Hepatocyte (in vitro differentiated cells): Measurements from ENCODE around the gene DCAF6. TPM values are rescaled to one million over a fixed set of nuclear protein-coding genes. Genes with fewer than 3 reads are reported as not detected.

Source experiments
- DNase-seq: peaks from one replicate; pipeline ENCODE4 v3.0.0-alpha.2; 2016; ENCODE audit warnings: low spot score
- H2AFZ ChIP-seq: fragments of 200-600 bp; sonication (generic); 2 replicates; pipeline ENCODE4 v1.6.0; 2016; ENCODE audit warnings: antibody characterized with exemption, mild to moderate bottlenecking
- H3K27ac ChIP-seq: fragments of 200-600 bp; sonication (generic); 2 replicates; pipeline ENCODE4 v1.5.1; 2016; ENCODE audit warnings: mild to moderate bottlenecking
- H3K27me3 ChIP-seq: fragments of 200-600 bp; sonication (generic); 2 replicates; pipeline ENCODE4 v1.6.1; 2016
- H3K36me3 ChIP-seq: fragments of 200-600 bp; sonication (generic); replicated peaks from 2 replicates; pipeline ENCODE4 v1.5.1; 2016; ENCODE audit warnings: low read depth; ENCODE audit not compliant: insufficient read depth
- H3K4me1 ChIP-seq: fragments of 200-600 bp; sonication (generic); 2 replicates; pipeline ENCODE4 v1.5.1; 2016; ENCODE audit warnings: mild to moderate bottlenecking, moderate library complexity; ENCODE audit not compliant: insufficient read depth
- H3K4me2 ChIP-seq: fragments of 200-600 bp; sonication (generic); 2 replicates; pipeline ENCODE4 v1.6.0; 2016
- H3K4me3 ChIP-seq: fragments of 200-600 bp; sonication (generic); 2 replicates; pipeline ENCODE4 v1.5.1; 2016; ENCODE audit warnings: mild to moderate bottlenecking
- H3K79me2 ChIP-seq: fragments of 200-600 bp; sonication (generic); 2 replicates; pipeline ENCODE4 v1.6.0; 2017; ENCODE audit warnings: mild to moderate bottlenecking
- H3K9me2 ChIP-seq: fragments of 200-600 bp; sonication (generic); replicated peaks from 2 replicates; pipeline ENCODE4 v1.6.0; 2017; ENCODE audit warnings: mild to moderate bottlenecking; ENCODE audit not compliant: insufficient read depth
- H3K9me3 ChIP-seq: fragments of 200-600 bp; sonication (generic); 2 replicates; pipeline ENCODE4 v1.5.1; 2016; ENCODE audit warnings: low read depth, mild to moderate bottlenecking
- H4K20me1 ChIP-seq: fragments of 200-600 bp; sonication (generic); 2 replicates; pipeline ENCODE4 v1.6.0; 2016; ENCODE audit warnings: mild to moderate bottlenecking; ENCODE audit not compliant: insufficient read depth, poor library complexity, severe bottlenecking
- EZH2 ChIP-seq: fragments of 200-600 bp; sonication (generic); IDR thresholded peaks from 2 replicates; pipeline ENCODE4 v1.6.1; 2016; ENCODE audit warnings: antibody characterized with exemption, mild to moderate bottlenecking, borderline replicate concordance
- EZH2phosphoT487 ChIP-seq: fragments of 200-600 bp; sonication (generic); IDR thresholded peaks from one replicate; pipeline ENCODE4 v1.6.1; 2018; ENCODE audit warnings: antibody characterized with exemption, mild to moderate bottlenecking, low read depth, moderate library complexity; ENCODE audit not compliant: unreplicated experiment, severe bottlenecking
- WGBS: methylation state at CpG from one replicate; pipeline ENCODE4 v1.1.6; 2016; ENCODE audit warnings: low lambda C conversion rate; ENCODE audit errors: missing lambda C conversion rate; 5-methylcytosine and 5-hydroxymethylcytosine counted together
- polyA plus RNA-seq: library from polyadenylated mRNA; unstranded; fragments of >200 nt; fragmentation: Nextera tagmentation; extraction: Ambion mirVana; gene quantifications from 2 replicates; pipeline ENCODE4 v1.2.1, GENCODE V29; 2016
- total RNA-seq: library from RNA; depleted of rRNA; stranded (reverse); fragments of >200 nt; gene quantifications from 2 replicates; pipeline ENCODE4 v1.2.3, GENCODE V29; 2014
- TF ChIP-seq, protein P1 (sequence below): fragments of 200-600 bp; sonication (generic); IDR thresholded peaks from 2 replicates; pipeline ENCODE4 v1.5.1; 2016; ENCODE audit warnings: antibody characterized with exemption, mild to moderate bottlenecking; ENCODE audit not compliant: poor library complexity

Gene DCAF6
- total and polyA plus RNA-seq, 2 experiments from 2014 or later: 62.7 to 69.4 TPM

DNA sequence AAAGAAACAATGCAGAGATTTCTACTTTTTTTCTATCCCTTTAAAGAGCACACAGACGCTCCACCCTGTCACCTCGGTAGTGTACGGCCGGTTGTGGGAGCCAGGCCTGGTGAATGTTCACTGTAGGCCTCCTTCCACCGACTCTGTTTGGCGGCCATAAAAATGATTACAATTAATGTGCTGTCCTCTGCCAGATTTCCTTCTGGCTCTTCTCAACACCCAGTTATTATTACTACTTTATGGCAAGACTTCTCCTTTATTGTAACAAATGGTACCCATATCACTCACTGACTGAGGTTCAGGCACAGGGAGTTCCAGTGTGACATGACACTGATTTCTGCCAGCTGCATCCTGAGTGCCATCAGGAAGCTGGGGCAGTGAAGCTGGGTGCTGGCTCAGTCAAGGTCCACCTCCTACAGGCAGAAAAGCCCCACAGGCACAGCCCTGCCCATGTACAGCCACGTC, 162.9 kb downstream of the DCAF6 start:
- H3K36me3 ChIP-seq: no peaks in the 10 kb centered on the region
- H3K4me2 ChIP-seq: no peak overlapping the region
- no peaks in the 10 kb centered on the region for H4K20me1 ChIP-seq
- no peaks in the 10 kb centered on the region for H3K27me3 ChIP-seq
- WGBS: 53% methylated on average over 7 of the region's 7 CpGs
- H3K9me3 ChIP-seq: no peaks in the 10 kb centered on the region
- H3K79me2 ChIP-seq: no peaks in the 10 kb centered on the region
- H3K4me3 ChIP-seq: no peak overlapping the region
- no peaks in the 10 kb centered on the region for H3K4me1 ChIP-seq
- TF ChIP-seq, protein P1, sequence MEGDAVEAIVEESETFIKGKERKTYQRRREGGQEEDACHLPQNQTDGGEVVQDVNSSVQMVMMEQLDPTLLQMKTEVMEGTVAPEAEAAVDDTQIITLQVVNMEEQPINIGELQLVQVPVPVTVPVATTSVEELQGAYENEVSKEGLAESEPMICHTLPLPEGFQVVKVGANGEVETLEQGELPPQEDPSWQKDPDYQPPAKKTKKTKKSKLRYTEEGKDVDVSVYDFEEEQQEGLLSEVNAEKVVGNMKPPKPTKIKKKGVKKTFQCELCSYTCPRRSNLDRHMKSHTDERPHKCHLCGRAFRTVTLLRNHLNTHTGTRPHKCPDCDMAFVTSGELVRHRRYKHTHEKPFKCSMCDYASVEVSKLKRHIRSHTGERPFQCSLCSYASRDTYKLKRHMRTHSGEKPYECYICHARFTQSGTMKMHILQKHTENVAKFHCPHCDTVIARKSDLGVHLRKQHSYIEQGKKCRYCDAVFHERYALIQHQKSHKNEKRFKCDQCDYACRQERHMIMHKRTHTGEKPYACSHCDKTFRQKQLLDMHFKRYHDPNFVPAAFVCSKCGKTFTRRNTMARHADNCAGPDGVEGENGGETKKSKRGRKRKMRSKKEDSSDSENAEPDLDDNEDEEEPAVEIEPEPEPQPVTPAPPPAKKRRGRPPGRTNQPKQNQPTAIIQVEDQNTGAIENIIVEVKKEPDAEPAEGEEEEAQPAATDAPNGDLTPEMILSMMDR: no peak
- TF ChIP-seq EZH2 (no peak), EZH2phosphoT487 (no peak)
- H2AFZ ChIP-seq: no peak overlapping the region
- H3K27ac ChIP-seq: no peak overlapping the region
- no peaks in the 10 kb centered on the region for H3K9me2 ChIP-seq
- no peak for DNase-seq

DNA sequence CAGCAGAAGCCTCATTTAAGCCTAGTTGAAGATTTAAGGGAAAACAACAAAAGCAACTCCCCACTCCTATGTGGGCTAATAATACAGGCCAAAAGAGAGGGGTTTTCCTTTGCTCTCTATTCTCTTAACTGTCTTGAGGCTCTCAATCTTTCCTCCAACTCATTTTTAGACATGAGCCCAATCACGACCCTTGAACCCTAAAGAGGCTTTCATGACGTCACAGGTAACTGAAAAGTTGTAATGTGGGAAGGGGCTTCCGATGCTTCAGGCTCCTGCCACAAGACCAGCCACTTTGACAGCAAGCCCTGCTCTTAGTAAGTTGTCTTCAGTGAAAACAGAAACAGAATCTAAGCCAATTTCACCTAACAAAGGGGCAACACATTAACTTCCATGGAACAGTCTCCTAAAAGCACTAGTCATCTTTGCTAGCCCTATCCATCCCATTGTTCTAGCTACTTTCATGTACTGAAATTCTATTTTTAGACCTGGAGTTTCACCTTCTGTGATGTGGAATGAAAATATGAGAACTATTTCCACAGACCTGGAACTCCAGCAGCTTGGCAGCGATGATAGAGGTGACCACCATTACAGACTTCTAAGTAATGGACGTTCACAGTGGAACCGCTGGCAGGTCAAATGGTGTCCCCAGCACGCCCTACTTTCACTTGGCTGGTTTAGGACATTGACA, 164.0 kb downstream of the DCAF6 start:
- Histone ChIP-seq H3K4me2 (no peak overlapping the region), H3K4me3 (no peak overlapping the region), H2AFZ (no peak overlapping the region), H3K36me3 (no peaks in the 10 kb centered on the region), H3K79me2 (no peaks in the 10 kb centered on the region), H3K9me2 (no peaks in the 10 kb centered on the region), H4K20me1 (no peaks in the 10 kb centered on the region), H3K27ac (no peak overlapping the region), H3K9me3 (no peaks in the 10 kb centered on the region), H3K4me1 (no peaks in the 10 kb centered on the region), H3K27me3 (no peaks in the 10 kb centered on the region)
- WGBS: 95% methylated on average over 7 of the region's 7 CpGs
- no peak for TF ChIP-seq EZH2phosphoT487
- TF ChIP-seq EZH2: no peak
- TF ChIP-seq, protein P1: no peak
- DNase-seq: no peak

DNA sequence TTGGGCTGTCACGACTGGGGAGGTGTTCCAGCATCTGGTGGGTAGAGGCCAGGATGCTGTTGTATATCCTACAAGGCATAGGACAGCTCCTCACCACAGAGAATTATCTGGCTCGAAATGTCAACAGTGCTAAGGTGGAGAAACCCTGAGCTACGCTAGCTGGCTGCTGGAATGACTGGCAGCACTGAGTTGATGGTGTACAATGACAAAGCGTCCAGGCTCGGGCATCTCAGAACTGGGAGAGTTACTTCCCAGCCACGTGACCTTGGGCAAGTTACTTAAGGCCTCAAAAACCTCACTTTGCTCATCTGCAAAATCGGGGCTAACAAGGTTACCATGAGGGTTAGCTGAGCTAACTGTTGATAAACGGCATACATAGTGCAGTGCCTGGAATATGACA, 164.9 kb downstream of the DCAF6 start:
- WGBS: 96% methylated on average over 8 of the region's 8 CpGs
- no peaks in the 10 kb centered on the region for H3K4me1 ChIP-seq
- DNase-seq: no peak
- H3K9me2 ChIP-seq: no peaks in the 10 kb centered on the region
- H2AFZ ChIP-seq: no peak overlapping the region
- no peaks in the 10 kb centered on the region for H3K27me3 ChIP-seq
- TF ChIP-seq EZH2: no peak
- H3K27ac ChIP-seq: no peak overlapping the region
- H3K4me2 ChIP-seq: no peak overlapping the region
- no peaks in the 10 kb centered on the region for H3K9me3 ChIP-seq
- no peaks in the 10 kb centered on the region for H3K36me3 ChIP-seq
- no peak overlapping the region for H3K4me3 ChIP-seq
- no peaks in the 10 kb centered on the region for H4K20me1 ChIP-seq
- no peaks in the 10 kb centered on the region for H3K79me2 ChIP-seq

DNA sequence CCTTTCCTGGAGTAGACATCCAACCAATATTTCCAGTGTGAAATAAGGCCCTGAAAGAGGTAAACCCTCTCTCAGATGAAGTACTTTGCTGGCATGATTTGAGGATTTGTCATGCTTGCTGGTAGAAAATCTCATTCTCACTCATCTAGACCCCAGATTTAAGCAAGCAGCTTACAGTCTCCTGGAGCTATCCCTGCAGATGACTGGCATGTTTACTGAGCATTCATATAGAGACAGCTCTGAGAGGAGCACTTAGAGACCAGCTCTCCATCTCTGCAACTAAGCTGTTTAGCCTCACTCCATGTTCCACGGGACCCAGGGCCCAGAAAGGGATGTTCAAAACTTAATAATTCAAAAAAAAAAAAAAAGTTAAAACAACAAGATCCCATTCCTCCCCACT, 166.0 kb downstream of the DCAF6 start:
- Histone ChIP-seq H3K4me1 (no peaks in the 10 kb centered on the region), H2AFZ (no peak overlapping the region), H3K27me3 (no peaks in the 10 kb centered on the region), H3K79me2 (no peaks in the 10 kb centered on the region), H3K27ac (no peak overlapping the region), H3K9me2 (no peaks in the 10 kb centered on the region), H3K9me3 (no peaks in the 10 kb centered on the region), H3K4me3 (no peak overlapping the region), H3K4me2 (no peak overlapping the region), H3K36me3 (no peaks in the 10 kb centered on the region), H4K20me1 (no peaks in the 10 kb centered on the region)
- TF ChIP-seq, protein P1: no peak
- TF ChIP-seq EZH2phosphoT487 (no peak), EZH2 (no peak)
- DNase-seq: no peak
- WGBS: 79% methylated on average over 1 of the region's 1 CpG
